Measurements from ENCODE around the gene CA14. TPM values are rescaled to one million over a fixed set of nuclear protein-coding genes. Genes with fewer than 3 reads are reported as not detected.
A peak's percentile ranks its signal among the peaks of the same experiment; 100 is the strongest.

The CA14 gene
- total and polyA plus RNA-seq, 2 experiments from 2014 or later: 41.3 to 47.4 TPM

GRCh38 chr1:150237746-150238145, 19.8 kb upstream of the CA14 start:
- no peaks in the 10 kb centered on the region for H3K36me3 ChIP-seq (ENCODE audit: insufficient read depth)
- H3K4me3 ChIP-seq: peak overlapping the region; percentile 49; the same call in 1 of the 2 replicates
- DNase-seq (ENCODE audit: low spot score): peak; percentile 14
- H3K9me2 ChIP-seq (ENCODE audit: insufficient read depth): peaks cover 7% of the 10 kb centered on the region; the same call in 1 of the 2 replicates
- Mint-ChIP-seq H3K27me3 (ENCODE audit: insufficient read depth, low read depth, poor library complexity) (peaks cover 7% of the 10 kb centered on the region), H3K27ac (no peak overlapping the region), H3K4me3 (peak overlapping the region; percentile 47; the same call in 2 of the 3 replicates), H3K4me1 (peaks cover 17% of the 10 kb centered on the region), H3K36me3 (ENCODE audit: low read depth) (no peaks in the 10 kb centered on the region), H3K9me3 (no peaks in the 10 kb centered on the region; the same call in 2 of the 3 replicates)
- no peaks in the 10 kb centered on the region for H3K27me3 ChIP-seq (ENCODE audit: insufficient read depth)
- H3F3A ChIP-seq (replicated peaks; ENCODE audit: low read depth): no peaks in the 10 kb centered on the region
- H3K4me1 ChIP-seq (ENCODE audit: insufficient read depth): peaks cover 15% of the 10 kb centered on the region
- TF ChIP-seq ZNF331 (CRISPR knock-in tag; IDR thresholded peaks at IDR 0.05; ENCODE audit: low read depth) (no peak), ZNF462 (CRISPR knock-in tag; IDR thresholded peaks at IDR 0.05) (no peak), ZNF114 (CRISPR knock-in tag; IDR thresholded peaks at IDR 0.05) (no peak), CREB1 (CRISPR knock-in tag; IDR thresholded peaks at IDR 0.05; ENCODE audit: low read depth) (no peak), STAT1 (IDR thresholded peaks at IDR 0.05; ENCODE audit: unreplicated experiment) (no peak), EZH2phosphoT487 (IDR thresholded peaks at IDR 0.05; ENCODE audit: unreplicated experiment) (no peak), JUNB (IDR thresholded peaks at IDR 0.05; ENCODE audit: unreplicated experiment) (no peak), NANOG (IDR thresholded peaks at IDR 0.05; ENCODE audit: borderline replicate concordance) (no peak), POLR2AphosphoS5 (IDR thresholded peaks at IDR 0.05; ENCODE audit: low read depth) (no peak), CTCF (conservative IDR thresholded peaks at IDR 0.05; ENCODE audit: low read depth in 2 of 2) (no peak), ETS1 (IDR thresholded peaks at IDR 0.05) (no peak), EZH2 (IDR thresholded peaks at IDR 0.05; ENCODE audit: low read depth, unreplicated experiment) (no peak), REST (IDR thresholded peaks at IDR 0.05; ENCODE audit: unreplicated experiment) (no peak)
- H3K79me2 ChIP-seq (replicated peaks; ENCODE audit: insufficient read depth): peaks cover 31% of the 10 kb centered on the region
- H4K20me1 ChIP-seq (replicated peaks; ENCODE audit: insufficient read depth): peaks cover 8% of the 10 kb centered on the region; the same call in 1 of the 2 replicates
- peak overlapping the region; percentile 69; the same call in 1 of the 2 replicates for H3K4me2 ChIP-seq
- H2AFZ ChIP-seq: no peak overlapping the region
- ATAC-seq: no peak
- no peak overlapping the region for H3K27ac ChIP-seq (ENCODE audit: low read depth)
